A172 (cell line): ENCODE measurements around the gene NHSL2. TPM values are rescaled to one million over a fixed set of nuclear protein-coding genes. Genes with fewer than 3 reads are reported as not detected.
"Not testable (repeated sequence)": the region's sequence is repeated elsewhere in the genome, so short reads cannot be mapped to it uniquely, and the experiment has no call there.

Experiments used
- DNase-seq: peaks from one replicate; pipeline ENCODE4 v3.0.0-alpha.2; 2015; ENCODE audit warnings: low spot score
- total RNA-seq: library from RNA; depleted of rRNA; stranded (reverse); fragments of >200 nt; shearing (Covaris generic); gene quantifications from 2 replicates; pipeline ENCODE4 v1.2.3, GENCODE V29; 2014; rRNA removed

Gene NHSL2
- total RNA-seq: not detected in 2 replicates

- no peak for DNase-seq
Measured at GRCh38 chrX:71910643-71910985, at the start of gene NHSL2. Gene NHSL2 (plus strand): TSS chrX:71910845.

DNA sequence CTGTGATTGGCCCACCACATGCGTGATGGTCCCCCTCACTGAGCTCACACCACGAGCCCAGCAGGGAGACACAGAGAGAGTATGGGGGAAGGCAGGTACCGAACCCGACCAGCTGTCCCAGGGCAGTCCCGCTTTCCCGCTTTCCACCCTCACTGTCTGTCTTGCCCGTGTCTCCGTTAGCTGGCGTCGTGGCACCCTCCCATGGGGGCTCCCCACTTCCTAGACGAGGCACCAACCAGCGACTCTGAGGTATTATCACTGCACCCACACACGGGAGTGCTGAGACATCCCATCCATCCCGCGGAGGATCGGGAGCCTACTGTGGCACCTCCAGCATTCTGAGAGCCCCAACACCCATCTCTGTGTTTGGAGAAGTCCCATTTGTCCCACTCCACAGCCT, 43.0 kb upstream of the NHSL2 start:
- DNase-seq: no peak

- DNase-seq: not testable (repeated sequence)
Measured at GRCh38 chrX:71869566-71869965, 41.1 kb upstream of the NHSL2 start.

GRCh38 chrX:71870208-71871098, 40.2 kb upstream of the NHSL2 start:
- DNase-seq: peak; percentile 19

DNA sequence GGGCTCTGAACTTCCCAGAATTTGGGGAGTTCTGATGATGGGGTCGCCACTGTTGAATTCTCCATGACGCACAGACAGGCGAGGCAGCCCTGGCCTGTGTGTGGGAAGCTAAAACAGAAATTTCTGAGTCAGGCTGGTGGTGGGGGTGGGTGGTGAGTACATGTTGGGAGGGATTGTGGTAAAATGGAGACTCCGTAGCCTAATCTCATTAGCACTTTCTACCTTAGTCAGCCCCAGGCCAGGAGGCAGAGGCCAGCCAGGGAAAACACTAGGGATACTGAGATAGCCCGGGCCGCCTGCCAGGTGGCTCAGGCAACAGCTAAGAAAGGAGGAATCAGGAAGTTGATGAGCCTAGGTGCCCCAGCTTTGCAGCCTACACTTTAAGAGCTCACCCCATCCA, 39.3 kb upstream of the NHSL2 start:
- DNase-seq: peak; percentile 0

DNA sequence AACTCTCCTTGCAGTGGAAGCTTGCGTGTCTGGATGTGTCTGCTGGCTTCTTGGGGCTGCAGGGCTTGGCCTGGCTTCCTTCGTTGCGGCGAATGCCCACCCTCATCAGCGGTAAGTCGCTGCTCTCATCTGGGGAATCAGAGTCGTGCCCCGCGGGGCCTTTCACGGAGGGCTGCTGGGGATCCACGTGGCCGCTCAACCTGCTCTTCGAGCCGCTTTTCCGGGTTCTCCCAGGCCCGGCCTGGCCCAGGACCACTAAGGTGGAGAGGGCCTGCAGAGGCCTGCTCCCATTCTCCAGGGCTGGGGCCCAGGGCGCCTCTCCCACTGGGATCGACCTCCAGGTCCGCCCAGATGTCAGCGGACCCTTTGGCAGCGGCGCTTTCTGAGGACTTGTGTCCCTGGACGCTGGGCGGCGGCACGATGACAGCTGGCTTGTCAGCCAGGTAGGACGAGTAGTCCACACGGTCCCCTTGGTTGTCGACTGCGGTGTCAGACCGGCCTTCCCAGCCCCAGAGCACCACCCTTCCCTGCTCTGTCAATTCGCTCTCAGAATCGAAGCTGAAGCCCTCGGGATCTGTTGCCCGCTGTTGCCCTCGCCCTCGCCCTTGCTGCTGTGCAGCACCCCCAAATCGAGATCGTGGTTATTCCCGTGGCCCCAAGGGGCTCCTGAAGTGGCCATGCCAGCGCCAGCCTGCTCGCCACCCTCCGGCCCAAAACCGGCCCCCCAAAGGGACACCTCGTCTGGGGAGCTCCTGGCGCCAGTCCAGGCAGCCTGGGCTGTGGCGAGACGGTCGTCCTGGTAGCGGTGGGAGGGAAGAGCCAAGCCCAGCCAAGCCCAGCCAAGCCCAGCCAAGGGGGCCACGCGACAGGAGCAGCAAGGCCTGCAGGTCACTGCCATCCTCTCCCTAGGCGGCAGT, 37.8 kb upstream of the NHSL2 start:
- no peak for DNase-seq

GRCh38 chrX:71873459-71873833, 37.2 kb upstream of the NHSL2 start:
- no peak for DNase-seq

GRCh38 chrX:71876841-71877240, 33.8 kb upstream of the NHSL2 start:
- DNase-seq: not testable (repeated sequence)

GRCh38 chrX:71885099-71885498, 25.5 kb upstream of the NHSL2 start:
- no peak for DNase-seq

DNA sequence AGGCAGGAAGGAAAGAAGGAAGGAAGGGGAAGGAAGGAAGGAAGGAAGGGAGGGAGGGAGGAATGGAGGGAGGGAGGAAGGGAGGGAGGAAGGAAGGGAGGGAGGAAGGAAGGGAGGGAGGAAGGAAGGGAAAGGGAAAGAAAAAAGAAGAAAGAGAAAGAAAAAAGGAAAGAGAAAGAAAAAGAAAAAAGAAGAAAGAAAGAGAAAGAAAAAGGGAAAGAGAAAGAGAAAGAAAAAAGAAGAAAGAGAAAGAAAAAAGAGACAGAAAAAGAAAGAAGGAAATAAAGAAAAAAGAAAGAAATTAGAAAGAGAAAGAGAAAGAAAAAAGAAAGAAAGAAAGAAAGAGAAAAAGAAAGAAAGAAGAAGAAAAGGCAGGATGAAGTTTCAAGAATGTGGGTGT, 15.0 kb upstream of the NHSL2 start:
- no peak for DNase-seq

DNA sequence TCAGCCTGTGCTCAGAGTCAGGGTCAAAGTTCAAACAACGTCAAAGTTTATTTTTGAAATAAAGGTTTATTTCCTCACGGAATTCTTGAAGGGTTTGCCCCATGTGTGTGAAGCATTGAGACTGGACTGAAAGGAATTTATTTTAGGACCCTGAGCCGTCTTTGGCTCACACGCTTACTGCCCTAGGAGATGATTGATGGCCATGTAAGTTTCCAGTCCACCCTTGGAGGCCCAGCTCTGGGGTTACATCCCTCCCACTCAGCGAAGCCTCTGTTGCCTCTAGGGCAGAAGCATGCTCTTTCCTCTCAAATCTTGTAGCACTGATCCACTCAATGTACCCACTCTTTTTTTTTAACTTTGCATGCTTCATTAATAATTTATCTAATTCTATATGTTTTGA, 4.5 kb upstream of the NHSL2 start:
- DNase-seq: no peak

- no peak for DNase-seq
Measured at GRCh38 chrX:71908387-71908786, 2.3 kb upstream of the NHSL2 start.

DNA sequence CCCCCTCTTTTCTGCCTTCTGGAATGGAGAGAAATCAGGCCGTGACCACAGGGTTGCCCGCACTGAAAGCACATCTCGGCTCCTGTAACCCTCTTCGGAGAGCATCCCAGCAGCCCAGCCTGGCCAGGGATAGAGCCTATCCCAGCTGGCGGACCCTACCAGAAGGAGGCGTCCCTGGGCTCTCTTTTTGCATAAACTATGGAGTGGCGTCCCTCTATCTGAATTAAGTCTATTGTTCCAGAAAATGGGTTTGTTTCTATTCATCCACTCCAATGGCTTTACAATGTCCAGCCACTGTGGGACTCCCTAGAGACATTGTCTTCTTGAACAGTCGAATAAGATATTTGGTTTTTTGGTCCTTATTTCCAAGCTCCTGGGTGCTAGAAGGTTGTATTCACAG, 689 bp upstream of the NHSL2 start:
- DNase-seq: no peak

DNA sequence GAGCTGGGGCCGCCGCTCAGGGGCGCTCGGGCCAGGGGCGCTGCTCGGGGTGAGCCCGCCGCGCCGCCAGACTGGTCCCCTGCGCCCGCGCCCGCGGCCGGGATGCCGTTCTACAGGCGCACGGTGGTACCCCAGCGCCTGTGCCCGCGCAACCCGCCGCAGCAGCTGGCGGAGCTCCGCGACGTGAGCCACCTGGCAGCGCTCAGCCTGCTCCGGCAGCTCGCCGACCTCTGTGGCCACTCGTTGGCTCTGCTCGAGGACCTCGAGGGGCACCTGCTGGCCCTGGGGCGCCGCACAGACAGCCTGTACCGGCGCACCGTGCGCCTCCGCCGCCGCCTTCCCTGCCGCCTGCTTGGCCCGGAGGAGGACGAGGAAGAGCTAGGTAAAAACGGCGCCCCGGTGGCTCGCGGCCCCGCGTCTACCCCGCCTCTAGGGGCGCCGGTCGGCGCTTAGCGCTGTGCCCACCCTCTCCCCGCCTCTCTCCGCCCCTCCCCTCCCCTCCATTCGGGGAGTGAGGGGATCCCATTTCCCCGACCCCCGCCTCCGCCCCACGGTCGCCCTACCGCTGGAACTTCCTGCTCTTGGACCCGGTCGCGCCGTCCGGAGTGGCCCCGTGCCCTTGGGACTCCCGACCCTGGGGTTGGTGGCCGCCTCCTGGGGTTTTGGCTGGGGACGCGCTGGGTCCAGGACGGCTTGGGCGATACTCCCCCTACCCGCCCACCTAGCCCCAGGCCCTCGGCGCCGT, 513 bp downstream of the NHSL2 start:
- no peak for DNase-seq

DNA sequence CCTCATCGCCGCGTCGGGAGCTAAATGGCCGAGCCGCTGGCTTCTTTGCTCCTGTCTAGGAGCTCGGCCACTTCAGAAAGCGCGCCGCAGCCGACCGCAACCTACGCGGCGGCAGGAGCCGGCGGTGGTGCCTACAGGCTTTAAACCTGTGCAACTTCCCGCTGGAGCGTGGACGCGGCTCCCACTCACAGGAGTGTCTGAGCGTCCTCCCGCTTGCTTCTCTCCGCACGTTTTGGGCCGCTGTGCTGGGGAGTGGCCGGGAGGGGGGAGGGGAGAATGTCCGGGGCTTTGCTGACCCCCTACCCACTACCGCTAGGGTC, 1.0 kb downstream of the NHSL2 start:
- DNase-seq: no peak

DNA sequence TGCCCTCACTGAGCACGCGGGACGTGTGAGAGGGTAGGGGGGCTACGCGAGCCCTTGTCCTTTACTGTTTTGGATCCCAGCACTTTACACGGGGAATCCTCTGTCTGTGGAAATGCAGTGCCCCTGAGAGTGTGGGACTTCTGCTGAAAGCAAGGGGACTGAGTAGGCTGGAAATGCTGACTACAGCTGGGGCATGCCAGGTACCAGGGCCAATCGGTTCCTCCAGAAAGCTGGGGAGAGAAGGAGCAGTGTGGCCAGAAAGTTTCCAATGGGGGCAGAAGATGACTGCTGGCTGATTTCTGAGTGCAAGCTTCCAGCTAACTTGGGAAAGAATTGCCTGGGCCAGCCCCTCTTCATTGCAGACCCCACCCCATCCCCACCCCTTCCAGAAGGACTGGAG, 1.5 kb downstream of the NHSL2 start:
- no peak for DNase-seq

DNA sequence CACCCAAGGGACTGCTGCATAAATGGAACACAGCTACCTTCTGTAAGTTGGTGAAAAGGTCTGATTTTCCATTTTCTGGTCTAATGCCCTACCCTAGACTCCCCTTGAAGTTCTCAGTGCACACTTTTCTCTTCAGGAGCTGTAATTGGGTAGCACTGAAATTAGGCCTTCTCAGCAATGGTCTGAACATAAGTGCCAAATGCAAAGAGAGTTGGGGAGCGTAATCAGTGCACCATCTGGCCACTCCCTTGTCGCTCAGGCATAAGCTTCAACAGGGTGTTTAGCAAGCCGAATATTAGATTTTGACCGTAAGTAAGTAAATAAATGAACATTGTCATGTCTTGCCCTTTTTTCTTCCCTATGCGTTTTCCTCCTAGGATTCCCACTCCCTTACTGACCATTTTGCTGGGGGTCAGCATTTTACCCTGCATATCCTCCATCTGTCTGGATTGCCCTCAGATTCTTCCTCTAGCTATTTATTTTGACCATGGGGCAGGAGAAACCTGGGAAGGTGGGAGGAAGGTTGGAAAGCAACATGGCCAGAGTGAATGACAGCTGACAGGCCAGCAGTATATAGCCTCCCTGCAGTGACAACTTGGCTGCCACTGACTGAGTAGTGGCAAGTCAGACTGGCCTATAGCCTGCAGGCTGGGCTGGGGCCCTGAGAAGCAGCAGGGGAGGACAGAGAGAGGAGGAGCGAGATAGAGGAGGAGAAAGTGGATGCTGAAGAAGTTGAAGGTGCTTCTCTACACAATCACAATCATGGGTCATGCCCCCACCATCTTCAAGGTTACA, 2.7 kb downstream of the NHSL2 start:
- no peak for DNase-seq

DNA sequence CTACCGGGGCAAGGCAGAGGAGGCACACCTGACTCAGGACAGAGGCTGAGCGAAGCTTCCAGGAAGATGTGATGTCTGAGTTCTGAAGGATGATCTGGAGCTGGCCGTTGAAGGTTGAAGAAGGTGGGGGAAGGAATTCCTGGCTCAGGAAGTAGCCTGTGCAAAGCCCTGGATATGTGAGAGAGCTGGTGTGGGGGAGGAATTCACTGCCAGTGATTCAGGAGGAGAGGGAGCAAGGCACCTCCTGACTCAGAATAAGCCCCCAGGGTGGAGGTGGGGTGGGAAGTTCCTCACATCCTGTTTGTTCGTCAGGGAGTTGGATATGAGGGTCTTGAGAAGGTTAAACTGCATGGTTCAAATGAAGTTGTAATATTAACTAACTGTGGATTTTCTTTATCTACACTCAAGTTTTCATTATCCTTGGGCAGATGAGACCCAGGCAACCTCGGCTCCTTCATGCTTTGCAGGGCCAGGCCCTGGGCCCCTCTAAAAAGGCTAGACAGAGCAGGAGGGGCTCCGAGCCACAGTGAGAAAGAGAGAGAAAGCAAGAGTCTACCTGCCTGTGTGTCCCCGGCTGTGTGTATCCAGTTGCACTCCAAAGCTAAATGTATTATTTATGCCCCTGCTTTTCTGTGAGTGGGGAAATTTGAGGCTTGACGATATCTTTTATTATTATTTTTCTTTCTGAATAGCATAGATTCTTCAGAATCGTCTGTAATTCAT, 7.1 kb downstream of the NHSL2 start:
- DNase-seq: peak; percentile 16

- no peak for DNase-seq
Measured at GRCh38 chrX:71919431-71919830, 8.8 kb downstream of the NHSL2 start.

DNA sequence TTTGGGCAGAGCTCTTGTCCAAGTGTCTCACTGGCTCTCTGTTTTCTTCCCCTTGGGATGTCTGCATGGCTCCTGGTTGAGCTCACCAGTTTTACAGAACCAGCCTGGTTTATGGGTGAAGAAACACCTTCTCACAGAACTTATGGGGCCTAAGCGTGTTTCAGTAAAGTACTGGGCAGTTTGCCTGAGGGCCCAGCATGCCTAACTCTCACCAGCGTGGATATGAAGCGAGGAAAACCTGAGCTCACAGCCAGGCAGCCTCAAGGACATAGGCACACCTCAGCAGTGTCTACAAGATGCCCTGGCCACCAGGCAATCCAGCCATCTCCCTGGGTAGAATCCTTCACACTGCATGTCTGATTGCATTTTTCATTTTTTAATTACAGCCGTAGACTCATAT, 9.2 kb downstream of the NHSL2 start:
- DNase-seq: no peak

- no peak for DNase-seq
Measured at GRCh38 chrX:71922686-71923085, 12.0 kb downstream of the NHSL2 start.
